ENCODE results near the gene KLF16. TPM values are rescaled to one million over a fixed set of nuclear protein-coding genes. Genes with fewer than 3 reads are reported as not detected.

Gene KLF16
- total and polyA plus RNA-seq, 9 of the 15 experiments (the other 6 are each of a cell fraction or from before 2014, with no cell fraction given) = 0.04 to 60.4 (median 6.8) TPM

DNA sequence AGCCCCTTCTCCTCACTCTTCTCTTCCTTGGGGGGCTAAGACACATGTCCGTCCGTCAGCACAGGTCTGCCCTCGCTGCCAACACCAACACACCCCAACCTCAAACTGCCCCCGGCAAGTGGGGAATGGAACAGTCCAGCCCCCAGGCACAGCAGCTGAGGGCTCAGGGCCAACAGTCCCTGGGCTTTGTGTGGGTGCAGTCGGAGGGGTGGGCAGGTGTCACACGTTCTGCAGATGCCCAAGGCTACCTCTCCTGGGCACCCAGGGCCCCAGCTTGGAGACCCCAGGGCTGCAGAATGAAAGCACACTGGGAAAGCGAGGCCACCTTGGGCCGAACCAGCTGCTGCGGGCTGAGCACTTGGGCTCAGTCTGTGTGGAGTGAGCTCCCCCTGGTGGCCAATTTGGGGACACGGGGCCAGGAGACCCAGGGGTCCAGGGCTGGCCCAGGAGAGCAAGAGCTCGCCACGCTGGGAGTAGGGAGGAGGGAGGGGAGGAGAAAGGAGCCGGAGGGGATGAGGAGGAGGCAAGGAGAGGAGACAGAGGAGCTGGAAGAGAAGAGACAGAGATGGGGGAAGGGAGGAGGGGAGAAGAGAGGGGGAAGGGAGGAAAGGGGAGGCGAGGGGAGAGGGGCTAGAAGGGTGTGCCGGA, 37.3 kb downstream of the KLF16 start (continued):
- TF ChIP-seq, protein P1, sequence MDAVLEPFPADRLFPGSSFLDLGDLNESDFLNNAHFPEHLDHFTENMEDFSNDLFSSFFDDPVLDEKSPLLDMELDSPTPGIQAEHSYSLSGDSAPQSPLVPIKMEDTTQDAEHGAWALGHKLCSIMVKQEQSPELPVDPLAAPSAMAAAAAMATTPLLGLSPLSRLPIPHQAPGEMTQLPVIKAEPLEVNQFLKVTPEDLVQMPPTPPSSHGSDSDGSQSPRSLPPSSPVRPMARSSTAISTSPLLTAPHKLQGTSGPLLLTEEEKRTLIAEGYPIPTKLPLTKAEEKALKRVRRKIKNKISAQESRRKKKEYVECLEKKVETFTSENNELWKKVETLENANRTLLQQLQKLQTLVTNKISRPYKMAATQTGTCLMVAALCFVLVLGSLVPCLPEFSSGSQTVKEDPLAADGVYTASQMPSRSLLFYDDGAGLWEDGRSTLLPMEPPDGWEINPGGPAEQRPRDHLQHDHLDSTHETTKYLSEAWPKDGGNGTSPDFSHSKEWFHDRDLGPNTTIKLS (IDR thresholded peaks at IDR 0.05; ENCODE audit: borderline replicate concordance, low read depth) = no peak
- TF ChIP-seq CXXC5 (CRISPR knock-in tag; IDR thresholded peaks at IDR 0.05) (peak; percentile 7; the same call in 1 of the 2 replicates), RBFOX2 (IDR thresholded peaks at IDR 0.05; ENCODE audit: low read depth, low read length) (no peak; the same call in none of the 2 replicates), RBBP5 (IDR thresholded peaks at IDR 0.05; ENCODE audit: borderline replicate concordance, insufficient read depth, low read length, poor library complexity, severe bottlenecking) (no peak), RB1 (IDR thresholded peaks at IDR 0.05; ENCODE audit: low read depth) (no peak)
- TF ChIP-seq, protein P2, sequence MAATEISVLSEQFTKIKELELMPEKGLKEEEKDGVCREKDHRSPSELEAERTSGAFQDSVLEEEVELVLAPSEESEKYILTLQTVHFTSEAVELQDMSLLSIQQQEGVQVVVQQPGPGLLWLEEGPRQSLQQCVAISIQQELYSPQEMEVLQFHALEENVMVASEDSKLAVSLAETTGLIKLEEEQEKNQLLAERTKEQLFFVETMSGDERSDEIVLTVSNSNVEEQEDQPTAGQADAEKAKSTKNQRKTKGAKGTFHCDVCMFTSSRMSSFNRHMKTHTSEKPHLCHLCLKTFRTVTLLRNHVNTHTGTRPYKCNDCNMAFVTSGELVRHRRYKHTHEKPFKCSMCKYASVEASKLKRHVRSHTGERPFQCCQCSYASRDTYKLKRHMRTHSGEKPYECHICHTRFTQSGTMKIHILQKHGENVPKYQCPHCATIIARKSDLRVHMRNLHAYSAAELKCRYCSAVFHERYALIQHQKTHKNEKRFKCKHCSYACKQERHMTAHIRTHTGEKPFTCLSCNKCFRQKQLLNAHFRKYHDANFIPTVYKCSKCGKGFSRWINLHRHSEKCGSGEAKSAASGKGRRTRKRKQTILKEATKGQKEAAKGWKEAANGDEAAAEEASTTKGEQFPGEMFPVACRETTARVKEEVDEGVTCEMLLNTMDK (IDR thresholded peaks at IDR 0.05; ENCODE audit: borderline replicate concordance, insufficient read depth, low read depth, low read length, poor library complexity, severe bottlenecking) = peak; percentile 72
- TF ChIP-seq, protein P3, sequence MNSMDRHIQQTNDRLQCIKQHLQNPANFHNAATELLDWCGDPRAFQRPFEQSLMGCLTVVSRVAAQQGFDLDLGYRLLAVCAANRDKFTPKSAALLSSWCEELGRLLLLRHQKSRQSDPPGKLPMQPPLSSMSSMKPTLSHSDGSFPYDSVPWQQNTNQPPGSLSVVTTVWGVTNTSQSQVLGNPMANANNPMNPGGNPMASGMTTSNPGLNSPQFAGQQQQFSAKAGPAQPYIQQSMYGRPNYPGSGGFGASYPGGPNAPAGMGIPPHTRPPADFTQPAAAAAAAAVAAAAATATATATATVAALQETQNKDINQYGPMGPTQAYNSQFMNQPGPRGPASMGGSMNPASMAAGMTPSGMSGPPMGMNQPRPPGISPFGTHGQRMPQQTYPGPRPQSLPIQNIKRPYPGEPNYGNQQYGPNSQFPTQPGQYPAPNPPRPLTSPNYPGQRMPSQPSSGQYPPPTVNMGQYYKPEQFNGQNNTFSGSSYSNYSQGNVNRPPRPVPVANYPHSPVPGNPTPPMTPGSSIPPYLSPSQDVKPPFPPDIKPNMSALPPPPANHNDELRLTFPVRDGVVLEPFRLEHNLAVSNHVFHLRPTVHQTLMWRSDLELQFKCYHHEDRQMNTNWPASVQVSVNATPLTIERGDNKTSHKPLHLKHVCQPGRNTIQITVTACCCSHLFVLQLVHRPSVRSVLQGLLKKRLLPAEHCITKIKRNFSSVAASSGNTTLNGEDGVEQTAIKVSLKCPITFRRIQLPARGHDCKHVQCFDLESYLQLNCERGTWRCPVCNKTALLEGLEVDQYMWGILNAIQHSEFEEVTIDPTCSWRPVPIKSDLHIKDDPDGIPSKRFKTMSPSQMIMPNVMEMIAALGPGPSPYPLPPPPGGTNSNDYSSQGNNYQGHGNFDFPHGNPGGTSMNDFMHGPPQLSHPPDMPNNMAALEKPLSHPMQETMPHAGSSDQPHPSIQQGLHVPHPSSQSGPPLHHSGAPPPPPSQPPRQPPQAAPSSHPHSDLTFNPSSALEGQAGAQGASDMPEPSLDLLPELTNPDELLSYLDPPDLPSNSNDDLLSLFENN (IDR thresholded peaks at IDR 0.05; ENCODE audit: low read depth in 2 of 2, low read length in 2 of 2) = no peak
- TF ChIP-seq, protein P4, sequence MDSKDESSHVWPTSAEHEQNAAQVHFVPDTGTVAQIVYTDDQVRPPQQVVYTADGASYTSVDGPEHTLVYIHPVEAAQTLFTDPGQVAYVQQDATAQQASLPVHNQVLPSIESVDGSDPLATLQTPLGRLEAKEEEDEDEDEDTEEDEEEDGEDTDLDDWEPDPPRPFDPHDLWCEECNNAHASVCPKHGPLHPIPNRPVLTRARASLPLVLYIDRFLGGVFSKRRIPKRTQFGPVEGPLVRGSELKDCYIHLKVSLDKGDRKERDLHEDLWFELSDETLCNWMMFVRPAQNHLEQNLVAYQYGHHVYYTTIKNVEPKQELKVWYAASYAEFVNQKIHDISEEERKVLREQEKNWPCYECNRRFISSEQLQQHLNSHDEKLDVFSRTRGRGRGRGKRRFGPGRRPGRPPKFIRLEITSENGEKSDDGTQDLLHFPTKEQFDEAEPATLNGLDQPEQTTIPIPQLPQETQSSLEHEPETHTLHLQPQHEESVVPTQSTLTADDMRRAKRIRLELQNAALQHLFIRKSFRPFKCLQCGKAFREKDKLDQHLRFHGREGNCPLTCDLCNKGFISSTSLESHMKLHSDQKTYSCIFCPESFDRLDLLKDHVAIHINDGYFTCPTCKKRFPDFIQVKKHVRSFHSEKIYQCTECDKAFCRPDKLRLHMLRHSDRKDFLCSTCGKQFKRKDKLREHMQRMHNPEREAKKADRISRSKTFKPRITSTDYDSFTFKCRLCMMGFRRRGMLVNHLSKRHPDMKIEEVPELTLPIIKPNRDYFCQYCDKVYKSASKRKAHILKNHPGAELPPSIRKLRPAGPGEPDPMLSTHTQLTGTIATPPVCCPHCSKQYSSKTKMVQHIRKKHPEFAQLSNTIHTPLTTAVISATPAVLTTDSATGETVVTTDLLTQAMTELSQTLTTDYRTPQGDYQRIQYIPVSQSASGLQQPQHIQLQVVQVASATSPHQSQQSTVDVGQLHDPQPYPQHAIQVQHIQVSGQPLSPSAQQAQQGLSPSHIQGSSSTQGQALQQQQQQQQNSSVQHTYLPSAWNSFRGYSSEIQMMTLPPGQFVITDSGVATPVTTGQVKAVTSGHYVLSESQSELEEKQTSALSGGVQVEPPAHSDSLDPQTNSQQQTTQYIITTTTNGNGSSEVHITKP (IDR thresholded peaks at IDR 0.05; ENCODE audit: partially characterized antibody) = peak; percentile 96
- TF ChIP-seq, protein P5, sequence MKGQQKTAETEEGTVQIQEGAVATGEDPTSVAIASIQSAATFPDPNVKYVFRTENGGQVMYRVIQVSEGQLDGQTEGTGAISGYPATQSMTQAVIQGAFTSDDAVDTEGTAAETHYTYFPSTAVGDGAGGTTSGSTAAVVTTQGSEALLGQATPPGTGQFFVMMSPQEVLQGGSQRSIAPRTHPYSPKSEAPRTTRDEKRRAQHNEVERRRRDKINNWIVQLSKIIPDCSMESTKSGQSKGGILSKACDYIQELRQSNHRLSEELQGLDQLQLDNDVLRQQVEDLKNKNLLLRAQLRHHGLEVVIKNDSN (CRISPR knock-in tag; IDR thresholded peaks at IDR 0.05) = no peak
- TF ChIP-seq, protein P6, sequence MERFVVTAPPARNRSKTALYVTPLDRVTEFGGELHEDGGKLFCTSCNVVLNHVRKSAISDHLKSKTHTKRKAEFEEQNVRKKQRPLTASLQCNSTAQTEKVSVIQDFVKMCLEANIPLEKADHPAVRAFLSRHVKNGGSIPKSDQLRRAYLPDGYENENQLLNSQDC (CRISPR knock-in tag; IDR thresholded peaks at IDR 0.05) = no peak
- TF ChIP-seq, protein P7, sequence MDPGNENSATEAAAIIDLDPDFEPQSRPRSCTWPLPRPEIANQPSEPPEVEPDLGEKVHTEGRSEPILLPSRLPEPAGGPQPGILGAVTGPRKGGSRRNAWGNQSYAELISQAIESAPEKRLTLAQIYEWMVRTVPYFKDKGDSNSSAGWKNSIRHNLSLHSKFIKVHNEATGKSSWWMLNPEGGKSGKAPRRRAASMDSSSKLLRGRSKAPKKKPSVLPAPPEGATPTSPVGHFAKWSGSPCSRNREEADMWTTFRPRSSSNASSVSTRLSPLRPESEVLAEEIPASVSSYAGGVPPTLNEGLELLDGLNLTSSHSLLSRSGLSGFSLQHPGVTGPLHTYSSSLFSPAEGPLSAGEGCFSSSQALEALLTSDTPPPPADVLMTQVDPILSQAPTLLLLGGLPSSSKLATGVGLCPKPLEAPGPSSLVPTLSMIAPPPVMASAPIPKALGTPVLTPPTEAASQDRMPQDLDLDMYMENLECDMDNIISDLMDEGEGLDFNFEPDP (CRISPR knock-in tag; IDR thresholded peaks at IDR 0.05) = no peak
